ENCODE measurements around the gene ZNF705A. TPM values are rescaled to one million over a fixed set of nuclear protein-coding genes. Genes with fewer than 3 reads are reported as not detected.

The ZNF705A gene
- total RNA-seq, 1 experiment from 2014 or later: not detected

Other genes with a start within 250 kb of the ZNF705A start
- gene SLC2A3, start 220.8 kb upstream of the ZNF705A start, total RNA-seq (2021; ENCODE audit: unreplicated experiment): 10.5 TPM
- 20.3 TPM for gene FOXJ2, start 124.3 kb upstream of the ZNF705A start, total RNA-seq (2021; ENCODE audit: unreplicated experiment)
- not detected for gene C3AR1, start 90.7 kb upstream of the ZNF705A start, total RNA-seq (2021; ENCODE audit: unreplicated experiment)
- 35.7 TPM for gene NECAP1, start 74.7 kb upstream of the ZNF705A start, total RNA-seq (2021; ENCODE audit: unreplicated experiment)
- 0.69 TPM for gene CLEC4A, start 33.4 kb upstream of the ZNF705A start, total RNA-seq (2021; ENCODE audit: unreplicated experiment)
- gene FAM90A1, start 70.6 kb downstream of the ZNF705A start, total RNA-seq (2021; ENCODE audit: unreplicated experiment): 0.64 TPM

Measured in HCT116 (cell line).